Tibial nerve (tissue), 4 donors: ENCODE data around the gene PRMT2. TPM values are rescaled to one million over a fixed set of nuclear protein-coding genes. Genes with fewer than 3 reads are reported as not detected.
A peak's percentile ranks its signal among the peaks of the same experiment; 100 is the strongest.

Source experiments
- DNase-seq, 2 donors: peaks; one replicate each; pipeline ENCODE4 v3.0.0-alpha.2; 2019; ENCODE audit warnings: low spot score in 2 of 2
- H3K27ac ChIP-seq, 4 donors: fragments of 200-600 bp; sonication (generic) in 3 of 4; one replicate each; pipeline ENCODE4 v1.5.1; 2017 to 2019; ENCODE audit warnings: mild to moderate bottlenecking in 1 of 4
- H3K27me3 ChIP-seq, 2 donors: fragments of 200-600 bp; sonication (generic) in 1 of 2; one replicate each; pipeline versions ENCODE4 v1.5.1 to v1.6.0; 2017 to 2019
- H3K36me3 ChIP-seq, 3 donors: fragments of 200-600 bp; sonication (generic); one replicate each; pipeline ENCODE4 v1.5.1; 2018 to 2019
- H3K4me1 ChIP-seq, 4 donors: fragments of 200-600 bp; sonication (generic) in 3 of 4; one replicate each; pipeline ENCODE4 v1.5.1; 2017 to 2019
- H3K4me3 ChIP-seq, 4 donors: fragments of 200-600 bp; sonication (generic) in 3 of 4; one replicate each; pipeline ENCODE4 v1.5.1; 2017 to 2019; ENCODE audit warnings: mild to moderate bottlenecking in 1 of 4, moderate library complexity in 1 of 4
- H3K9me3 ChIP-seq, 4 donors: fragments of 200-600 bp; sonication (generic) in 3 of 4; one replicate each; pipeline ENCODE4 v1.5.1; 2017 to 2019
- CTCF ChIP-seq, 5 experiments: fragments of 200-600 bp in 3 of 5; fragments of 450-650 bp in 2 of 5; sonication (generic) in 3 of 5; IDR thresholded peaks; one replicate each; pipeline ENCODE4 v1.5.1; 2016 to 2019; ENCODE audit warnings: antibody characterized with exemption in 5 of 5, mild to moderate bottlenecking in 3 of 5, moderate library complexity in 2 of 5
- EP300 ChIP-seq, 2 donors: sonication (generic); formaldehyde crosslinking; IDR thresholded peaks; one replicate each; pipeline ENCODE4 v1.6.1; 2017; ENCODE audit warnings: antibody characterized with exemption in 2 of 2, mild to moderate bottlenecking in 1 of 2
- POLR2A ChIP-seq, 2 donors: fragments of 450-650 bp; IDR thresholded peaks; one replicate each; pipeline ENCODE4 v1.6.1; 2017; ENCODE audit warnings: antibody characterized with exemption in 2 of 2, mild to moderate bottlenecking in 2 of 2, moderate library complexity in 2 of 2
- WGBS, 2 donors: methylation state at CpG; one replicate each; pipeline ENCODE4 v1.1.5; 2018; 5-methylcytosine and 5-hydroxymethylcytosine counted together
- total RNA-seq, 4 donors: library from RNA; depleted of rRNA; stranded (reverse); fragments of >200 nt; gene quantifications; one replicate each; pipeline ENCODE4 v1.1.0, GENCODE V29; 2016

Gene PRMT2
- total RNA-seq, 4 donors from 2014 or later, result 104 to 132 (median 115) TPM

DNA sequence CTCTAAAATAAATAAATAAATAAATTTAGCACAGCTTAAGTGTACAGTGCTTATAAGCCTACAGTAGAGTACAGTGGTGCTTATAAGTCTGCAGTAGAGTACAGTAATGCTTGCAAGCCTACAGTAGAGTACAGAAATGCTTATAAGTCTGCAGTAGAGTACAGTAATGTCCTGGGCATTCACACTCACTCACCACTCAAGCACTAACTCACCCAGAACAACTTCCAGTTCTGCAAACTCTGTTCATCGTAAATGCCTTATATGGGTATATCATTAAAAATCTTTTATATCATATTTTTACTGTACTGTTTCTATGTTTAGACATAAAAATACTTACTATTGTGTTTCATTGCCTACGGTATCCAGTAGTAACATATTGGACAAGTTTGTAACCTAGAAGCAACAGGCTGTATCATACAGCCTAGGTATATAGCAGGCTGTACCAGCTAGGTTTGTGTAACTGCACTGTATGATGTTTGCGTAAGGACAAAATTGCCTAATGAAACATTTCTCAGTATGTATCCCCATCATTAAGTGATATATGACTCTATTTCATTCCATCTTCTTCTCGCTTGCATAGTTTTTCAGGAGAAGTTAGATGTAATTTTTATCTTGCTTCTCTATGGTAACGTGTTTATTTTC lies 16.6 kb upstream of the PRMT2 start:
- peak overlapping the region in 2 of 4 donors; percentile 86 to 94 for H3K27ac ChIP-seq
- TF ChIP-seq CTCF (IDR thresholded peaks at IDR 0.05) (no peak), POLR2A (IDR thresholded peaks at IDR 0.05) (no peak), EP300 (IDR thresholded peaks at IDR 0.05) (no peak)
- H3K4me1 ChIP-seq, result peaks cover 0 to 48% (median 21%) of the 10 kb centered on the region in 4 donors
- H3K4me3 ChIP-seq, result no peak overlapping the region
- no peak for DNase-seq
- H3K36me3 ChIP-seq, result no peaks in the 10 kb centered on the region
- no peaks in the 10 kb centered on the region for H3K27me3 ChIP-seq
- 83 to 84% methylated on average over 5 of the region's 5 CpGs for WGBS, 2 donors
- no peaks in the 10 kb centered on the region for H3K9me3 ChIP-seq

- 63 to 74% methylated on average over 2 of the region's 2 CpGs for WGBS, 2 donors
- Histone ChIP-seq H3K9me3 (no peaks in the 10 kb centered on the region), H3K4me1 (peaks cover 0 to 58% (median 25%) of the 10 kb centered on the region in 4 donors), H3K36me3 (no peaks in the 10 kb centered on the region), H3K27ac (peak overlapping the region; percentile 33 to 94 (median 68)), H3K27me3 (no peaks in the 10 kb centered on the region), H3K4me3 (no peak overlapping the region)
- DNase-seq, result no peak
- TF ChIP-seq CTCF (IDR thresholded peaks at IDR 0.05) (no peak), POLR2A (IDR thresholded peaks at IDR 0.05) (no peak), EP300 (IDR thresholded peaks at IDR 0.05) (no peak)
Measured at GRCh38 chr21:46619846-46620245, 15.6 kb upstream of the PRMT2 start.

DNA sequence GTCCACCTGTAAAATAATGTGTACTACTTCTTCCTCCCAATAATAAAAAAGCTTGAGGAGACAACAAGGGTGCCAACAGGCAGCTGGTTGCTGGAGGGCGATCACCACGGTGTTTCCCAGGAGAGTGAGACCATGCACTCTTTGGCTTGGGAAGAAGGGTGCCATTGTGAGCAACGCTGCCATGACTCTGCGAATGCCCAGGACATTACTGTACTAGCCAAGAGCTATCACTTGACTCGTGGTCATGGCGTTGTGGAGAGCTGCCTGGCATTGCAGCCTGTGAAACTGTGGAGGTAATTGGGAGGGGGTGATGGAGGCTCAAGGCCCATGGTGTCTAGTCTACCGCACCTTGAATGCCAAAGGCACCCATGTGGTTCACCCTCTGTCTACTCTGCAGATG lies 14.6 kb upstream of the PRMT2 start:
- Histone ChIP-seq H3K4me3 (no peak overlapping the region), H3K4me1 (peaks cover 0 to 59% (median 25%) of the 10 kb centered on the region in 4 donors), H3K27ac (peak overlapping the region; percentile 33 to 94 (median 61)), H3K27me3 (no peaks in the 10 kb centered on the region), H3K9me3 (peaks cover 0 to 5% (median under 1%) of the 10 kb centered on the region in 4 donors), H3K36me3 (no peaks in the 10 kb centered on the region)
- 53 to 55% methylated on average over 7 of the region's 7 CpGs for WGBS, 2 donors
- TF ChIP-seq EP300 (IDR thresholded peaks at IDR 0.05), result no peak
- TF ChIP-seq CTCF (IDR thresholded peaks at IDR 0.05), result no peak
- TF ChIP-seq POLR2A (IDR thresholded peaks at IDR 0.05), result no peak
- DNase-seq, result no peak

DNA sequence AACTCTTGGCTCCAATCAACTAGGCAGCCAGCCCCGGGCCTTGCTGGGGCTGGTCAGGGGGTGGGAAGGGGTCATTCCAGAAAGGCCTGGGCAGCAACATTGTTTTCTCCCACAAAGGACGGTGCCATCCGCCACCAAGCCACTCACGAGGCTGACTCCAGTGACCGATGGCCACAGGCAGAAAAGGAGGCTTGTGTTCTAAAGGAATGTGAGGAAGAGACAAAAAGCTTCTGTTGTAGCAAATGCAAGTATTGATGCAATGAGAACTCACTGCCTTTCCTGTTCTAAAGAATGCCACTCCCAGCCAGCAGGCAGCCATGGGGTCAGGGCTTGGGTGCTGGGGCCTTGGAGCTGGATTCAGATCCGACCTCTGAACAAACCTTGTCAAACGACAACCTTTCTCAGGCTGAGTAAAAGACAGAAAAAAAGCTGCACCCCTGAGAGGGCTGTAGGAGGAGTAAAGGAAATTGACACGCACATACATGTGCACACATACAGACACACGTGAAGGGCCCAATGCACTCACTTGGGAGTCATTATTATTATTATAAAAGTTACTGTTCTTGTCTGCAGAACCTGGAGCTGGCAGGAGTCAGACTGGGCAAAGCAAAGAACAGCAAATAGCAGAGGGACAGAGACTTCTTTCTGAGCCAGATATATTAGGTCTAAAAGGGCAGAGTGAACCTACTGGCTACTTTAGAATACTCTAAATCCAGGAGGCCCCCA lies 13.9 kb upstream of the PRMT2 start:
- WGBS, 2 donors, result 44 to 60% methylated on average over 9 of the region's 9 CpGs
- H3K27me3 ChIP-seq, result no peaks in the 10 kb centered on the region
- TF ChIP-seq POLR2A (IDR thresholded peaks at IDR 0.05) (no peak), CTCF (IDR thresholded peaks at IDR 0.05) (no peak), EP300 (IDR thresholded peaks at IDR 0.05) (peak; percentile 51 to 82)
- H3K4me1 ChIP-seq, result peaks cover 0 to 59% (median 25%) of the 10 kb centered on the region in 4 donors
- no peaks in the 10 kb centered on the region for H3K36me3 ChIP-seq
- DNase-seq, result no peak
- peaks cover 0 to 13% (median 2%) of the 10 kb centered on the region in 4 donors for H3K9me3 ChIP-seq
- no peak overlapping the region for H3K4me3 ChIP-seq
- peak overlapping the region; percentile 33 to 94 (median 61) for H3K27ac ChIP-seq

- H3K9me3 ChIP-seq, result peaks cover 0 to 14% (median 2%) of the 10 kb centered on the region in 4 donors
Measured at GRCh38 chr21:46622226-46622625, 13.2 kb upstream of the PRMT2 start.

More at GRCh38 chr21:46622226-46622625, 13.2 kb upstream of the PRMT2 start:
- peak overlapping the region; percentile 60 to 94 (median 78) for H3K27ac ChIP-seq
- no peaks in the 10 kb centered on the region for H3K36me3 ChIP-seq
- no peaks in the 10 kb centered on the region for H3K27me3 ChIP-seq
- WGBS, 2 donors, result 29 to 40% methylated on average over 4 of the region's 4 CpGs
- DNase-seq, result no peak
- peaks cover 0 to 59% (median 25%) of the 10 kb centered on the region in 4 donors for H3K4me1 ChIP-seq
- no peak overlapping the region for H3K4me3 ChIP-seq
- no peak for TF ChIP-seq CTCF (IDR thresholded peaks at IDR 0.05)
- TF ChIP-seq POLR2A (IDR thresholded peaks at IDR 0.05), result peak in 1 of 2 donors; percentile 32
- TF ChIP-seq EP300 (IDR thresholded peaks at IDR 0.05), result peak; percentile 44 to 88
